H1 (cell line): ENCODE results near the gene SPATA19. TPM values are rescaled to one million over a fixed set of nuclear protein-coding genes. Genes with fewer than 3 reads are reported as not detected.

Experiments
- CTCF ChIA-PET: fragments of 300-600 bp; sonication (Branson Sonifier 250); formaldehyde crosslinking; loops from one replicate; lab custom pipeline; 2021; ENCODE audit not compliant: partially characterized antibody; lab: Charles Lee
- POLR2A ChIA-PET: fragments of 300-600 bp; sonication (Branson Sonifier 250); formaldehyde crosslinking; loops from one replicate; lab custom pipeline; 2021; ENCODE audit warnings: inconsistent platforms; ENCODE audit not compliant: partially characterized antibody; lab: Charles Lee
- DNase-seq, 2 experiments: peaks; one replicate each; pipeline versions ENCODE4 v3.0.0 to v3.0.0-alpha.2; 2010 to 2022; ENCODE audit warnings: low spot score in 2 of 2, low read depth in 1 of 2, mixed read lengths in 1 of 2
- FAIRE-seq: peaks from 2 replicates; lab custom pipeline; 2011; peaks lifted over from hg19 to GRCh38; lab: Jason Lieb, UNC
- H2AFZ ChIP-seq: 2 replicates; pipeline ENCODE4 v1.8.1; 2012; ENCODE audit warnings: low read length, inconsistent platforms
- H2AK5ac ChIP-seq: 2 replicates; pipeline ENCODE4 v1.6.1; 2013; ENCODE audit warnings: low read depth, low read length
- H2BK120ac ChIP-seq: replicated peaks from 2 replicates; pipeline ENCODE3; 2013; ENCODE audit warnings: low read depth, low read length, inconsistent platforms
- H2BK12ac ChIP-seq: 2 replicates; pipeline ENCODE4 v1.6.1; 2013; ENCODE audit warnings: low read depth, low read length
- H2BK15ac ChIP-seq: 2 replicates; pipeline ENCODE4 v1.6.1; 2013; ENCODE audit warnings: low read length
- H2BK20ac ChIP-seq: 2 replicates; pipeline ENCODE4 v1.6.1; 2013; ENCODE audit warnings: low read length
- H2BK5ac ChIP-seq: 2 replicates; pipeline ENCODE4 v1.6.1; 2013; ENCODE audit warnings: low read depth, low read length
- H3K14ac ChIP-seq: 2 replicates; pipeline ENCODE4 v1.6.1; 2013; ENCODE audit warnings: inconsistent platforms; ENCODE audit not compliant: insufficient read length
- H3K18ac ChIP-seq: 2 replicates; pipeline ENCODE4 v1.6.1; 2013; ENCODE audit warnings: low read length; ENCODE audit errors: extremely low read depth
- H3K23ac ChIP-seq: 2 replicates; pipeline ENCODE4 v1.6.1; 2013; ENCODE audit warnings: inconsistent platforms; ENCODE audit not compliant: insufficient read length
- H3K23me2 ChIP-seq: 2 replicates; pipeline ENCODE4 v1.6.1; 2013; ENCODE audit warnings: low read depth, low read length
- H3K27ac ChIP-seq: 2 replicates; pipeline ENCODE4 v1.6.1; 2011; ENCODE audit warnings: low read depth, low read length, inconsistent platforms
- H3K27me3 ChIP-seq, 4 experiments: replicated peaks in 1 of 4; 1 replicate in 1 of 4; 2 replicates in 3 of 4; pipeline versions ENCODE4 v1.6.1 to v1.8.1; 2011 to 2013; ENCODE audit warnings: low read length in 3 of 4, mild to moderate bottlenecking in 3 of 4, inconsistent platforms in 2 of 4, mixed read lengths in 2 of 4, moderate library complexity in 1 of 4; ENCODE audit not compliant: control insufficient read depth in 3 of 4, insufficient read depth in 3 of 4; ENCODE audit errors: extremely low read depth in 1 of 4
- H3K36me3 ChIP-seq, 4 experiments: 2 replicates each; pipeline versions ENCODE4 v1.6.1 to v1.8.1; 2011 to 2013; ENCODE audit warnings: mild to moderate bottlenecking in 4 of 4, low read length in 3 of 4, moderate library complexity in 2 of 4, control low read depth in 1 of 4, inconsistent platforms in 1 of 4; ENCODE audit not compliant: insufficient read depth in 4 of 4, control insufficient read depth in 2 of 4
- H3K4ac ChIP-seq: replicated peaks from 2 replicates; pipeline ENCODE3; 2013; ENCODE audit warnings: low read length, low read depth, mixed read lengths, inconsistent platforms; ENCODE audit not compliant: insufficient read length
- H3K4me1 ChIP-seq, 4 experiments: replicated peaks in 1 of 4; 1 replicate in 1 of 4; 2 replicates in 3 of 4; pipeline versions ENCODE4 v1.6.1 to v1.8.1; 2011 to 2013; ENCODE audit warnings: low read length in 3 of 4, inconsistent platforms in 2 of 4, mixed read lengths in 1 of 4; ENCODE audit not compliant: insufficient read depth in 4 of 4, control insufficient read depth in 3 of 4
- H3K4me2 ChIP-seq, 2 experiments: 2 replicates each; pipeline versions ENCODE4 v1.6.1 to v1.8.1; 2011 to 2013; ENCODE audit warnings: low read depth in 2 of 2, low read length in 2 of 2, control low read depth in 1 of 2, inconsistent platforms in 1 of 2, mild to moderate bottlenecking in 1 of 2; ENCODE audit not compliant: insufficient read depth in 1 of 2
- H3K4me3 ChIP-seq, 4 experiments: fragments of 200-600, 300-600 bp in 1 of 4; sonication (generic), shearing (Covaris generic), sonication (Bioruptor Twin) in 1 of 4; 2 replicates each; pipeline versions ENCODE4 v1.5.1 to v1.8.1; 2011 to 2016; ENCODE audit warnings: low read length in 4 of 4, low read depth in 3 of 4, control low read depth in 2 of 4, inconsistent platforms in 2 of 4, mild to moderate bottlenecking in 2 of 4, mixed read lengths in 1 of 4, moderate library complexity in 1 of 4; ENCODE audit not compliant: insufficient read depth in 2 of 4; ENCODE audit errors: extremely low read depth in 1 of 4
- H3K56ac ChIP-seq: replicated peaks from 2 replicates; pipeline ENCODE3; 2013; ENCODE audit warnings: low read depth, mild to moderate bottlenecking, mixed read lengths, low read length, inconsistent platforms; ENCODE audit not compliant: insufficient read length
- H3K79me1 ChIP-seq: 2 replicates; pipeline ENCODE4 v1.6.1; 2013; ENCODE audit warnings: low read depth, low read length, control low read depth
- H3K79me2 ChIP-seq, 2 experiments: 2 replicates each; pipeline versions ENCODE4 v1.6.1 to v1.8.1; 2012 to 2013; ENCODE audit warnings: low read length in 2 of 2, mild to moderate bottlenecking in 2 of 2, inconsistent platforms in 1 of 2; ENCODE audit not compliant: insufficient read depth in 2 of 2, control insufficient read depth in 1 of 2
- H3K9ac ChIP-seq, 4 experiments: replicated peaks in 1 of 4; 1 replicate in 1 of 4; 2 replicates in 3 of 4; pipeline versions ENCODE4 v1.6.1 to v1.8.1; 2011 to 2013; ENCODE audit warnings: low read depth in 3 of 4, low read length in 3 of 4, control low read depth in 2 of 4, mild to moderate bottlenecking in 2 of 4, moderate library complexity in 2 of 4, inconsistent platforms in 1 of 4; ENCODE audit errors: extremely low read depth in 1 of 4
- H3K9me3 ChIP-seq, 2 experiments: 2 replicates each; pipeline versions ENCODE4 v1.6.1 to v1.8.1; 2012 to 2013; ENCODE audit warnings: mild to moderate bottlenecking in 2 of 2, moderate library complexity in 2 of 2, control low read depth in 1 of 2, inconsistent platforms in 1 of 2, low read depth in 1 of 2, low read length in 1 of 2, mixed read lengths in 1 of 2; ENCODE audit not compliant: insufficient read depth in 2 of 2
- H4K20me1 ChIP-seq, 2 experiments: replicated peaks in 1 of 2; 2 replicates each; pipeline versions ENCODE3 to v1.8.1; 2011 to 2013; ENCODE audit warnings: inconsistent platforms in 2 of 2, low read length in 2 of 2, mild to moderate bottlenecking in 1 of 2; ENCODE audit not compliant: insufficient read depth in 2 of 2, control insufficient read depth in 1 of 2
- H4K5ac ChIP-seq: 2 replicates; pipeline ENCODE4 v1.6.1; 2013; ENCODE audit warnings: low read length, low read depth, mixed read lengths, inconsistent platforms; ENCODE audit not compliant: insufficient read length
- H4K8ac ChIP-seq: 2 replicates; pipeline ENCODE4 v1.8.0; 2013; ENCODE audit warnings: mild to moderate bottlenecking, moderate library complexity, low read length, inconsistent platforms; ENCODE audit not compliant: insufficient read depth; ENCODE audit errors: extremely low read depth
- H4K91ac ChIP-seq: replicated peaks from 2 replicates; pipeline ENCODE3; 2013; ENCODE audit warnings: low read length, mixed read lengths, inconsistent platforms; ENCODE audit not compliant: insufficient read length
- HDAC6 ChIP-seq: IDR thresholded peaks from one replicate; pipeline ENCODE4 v1.7.1; 2012; ENCODE audit warnings: low read depth, mild to moderate bottlenecking, inconsistent platforms, low read length, moderate library complexity
- POLR2A ChIP-seq, 2 experiments: IDR thresholded peaks; 1 replicate in 1 of 2; 2 replicates in 1 of 2; pipeline ENCODE4 v1.6.1; 2011; ENCODE audit warnings: low read depth in 2 of 2, low read length in 2 of 2, mild to moderate bottlenecking in 2 of 2; ENCODE audit errors: control extremely low read depth in 1 of 2
- RAD21 ChIP-seq, 2 experiments: IDR thresholded peaks in 1 of 2; conservative IDR thresholded peaks in 1 of 2; 2 replicates each; pipeline ENCODE4 v1.6.1; 2011; ENCODE audit warnings: low read depth in 2 of 2, low read length in 2 of 2, improper control_type of control experiment in 1 of 2, inconsistent platforms in 1 of 2, mild to moderate bottlenecking in 1 of 2, moderate library complexity in 1 of 2
- RXRA ChIP-seq: IDR thresholded peaks from 2 replicates; pipeline ENCODE4 v1.6.1; 2011; ENCODE audit warnings: low read depth, mild to moderate bottlenecking, low read length, moderate library complexity; ENCODE audit not compliant: insufficient read depth
- SAP30 ChIP-seq: fragments of 300-600 bp; sonication (generic); IDR thresholded peaks from 2 replicates; pipeline ENCODE4 v1.7.1; 2012; ENCODE audit warnings: low read length, moderate library complexity, mild to moderate bottlenecking, inconsistent platforms; ENCODE audit not compliant: insufficient read depth, insufficient replicate concordance
- SIN3A ChIP-seq, 2 experiments: IDR thresholded peaks in 1 of 2; conservative IDR thresholded peaks in 1 of 2; 2 replicates each; pipeline ENCODE4 v1.6.1; 2011 to 2012; ENCODE audit warnings: low read length in 2 of 2, improper control_type of control experiment in 1 of 2, low read depth in 1 of 2, mild to moderate bottlenecking in 1 of 2
- SP1 ChIP-seq: IDR thresholded peaks from 2 replicates; pipeline ENCODE4 v1.6.1; 2011; ENCODE audit warnings: low read depth, low read length
- SP2 ChIP-seq: IDR thresholded peaks from 2 replicates; pipeline ENCODE4 v1.6.1; 2012; ENCODE audit warnings: mild to moderate bottlenecking, low read length, inconsistent platforms
- TAF7 ChIP-seq: optimal IDR thresholded peaks from 2 replicates; pipeline ENCODE3; 2011; ENCODE audit warnings: low read depth, mild to moderate bottlenecking, inconsistent platforms, low read length, moderate library complexity, borderline replicate concordance
- WGBS, 2 experiments: shearing (Covaris generic) in 1 of 2; methylation state at CpG; one replicate each; pipeline versions ENCODE4 v1.1.6 to v1.1.7; 2013 to 2015; ENCODE audit warnings: low lambda C conversion rate in 2 of 2, mixed read lengths in 2 of 2, inconsistent platforms in 1 of 2, low coverage in 1 of 2, missing lambda C conversion rate in 1 of 2; ENCODE audit not compliant: insufficient replicate concordance in 2 of 2, insufficient coverage in 1 of 2, insufficient read length in 1 of 2; ENCODE audit errors: extremely low coverage in 1 of 2, missing lambda C conversion rate in 1 of 2; 5-methylcytosine and 5-hydroxymethylcytosine counted together
- polyA plus RNA-seq, 7 experiments: library from polyadenylated mRNA; depleted of rRNA in 3 of 7; stranded (reverse) in 5 of 7; unstranded in 2 of 7; fragments of >200 nt in 5 of 7; fragments of 200-250 nt in 2 of 7; gene quantifications; 1 replicate in 5 of 7; 2 replicates in 1 of 7; 4 replicates in 1 of 7; pipeline versions ENCODE4 v1.2.1 to v1.2.3, GENCODE V29; 2011 to 2013; ENCODE audit warnings: missing spikeins in 2 of 7, mixed read lengths in 2 of 7
- total RNA-seq: library from RNA; stranded (reverse); fragmentation: NEBNext Ultra II Directional; extraction: Animal tissue kit (Norgen Biotek cat#: 25700); gene quantifications from 2 replicates; pipeline ENCODE4 v1.2.1, GENCODE V29; 2021

SPATA19 gene
- total and polyA plus RNA-seq, 2 of the 8 experiments (the other 6 are each of a cell fraction or from before 2014, with no cell fraction given) = not detected

DNA sequence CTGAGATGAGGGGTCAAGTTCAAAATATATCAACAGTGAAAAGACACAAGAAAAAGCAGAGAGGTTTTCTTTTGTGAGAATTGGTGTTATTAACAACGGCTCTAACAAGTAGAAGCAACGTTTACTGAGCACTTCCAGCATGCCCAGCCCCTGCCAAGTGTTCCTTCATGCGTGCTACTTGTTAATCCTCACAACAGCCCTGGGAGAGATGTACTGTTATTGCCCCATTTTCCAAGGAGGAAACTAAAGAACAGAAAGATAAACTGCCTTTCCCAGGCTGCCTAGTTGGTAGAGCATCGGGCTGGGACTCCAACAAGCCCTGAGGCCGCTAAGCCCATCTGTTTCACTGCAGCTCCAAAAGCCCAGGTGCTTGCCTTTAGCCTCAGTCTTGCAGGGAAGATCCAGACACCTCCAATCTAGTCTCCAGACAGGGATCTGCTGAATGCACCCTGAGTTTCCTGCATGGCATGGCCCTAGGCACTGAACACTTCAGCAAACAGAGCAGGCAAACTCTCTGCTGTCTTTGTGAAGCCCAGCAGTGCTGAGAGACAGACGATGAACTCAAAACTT, 25.5 kb downstream of the SPATA19 start:
- H3K79me1 ChIP-seq = no peaks in the 10 kb centered on the region
- H2BK15ac ChIP-seq = no peak overlapping the region
- H3K23ac ChIP-seq = no peak overlapping the region
- H2BK5ac ChIP-seq = no peak overlapping the region
- H3K36me3 ChIP-seq = no peaks in the 10 kb centered on the region
- no peak overlapping the region for H3K27ac ChIP-seq
- 83% methylated on average over 6 of the region's 6 CpGs; no CpG with 5 or more reads in 1 of the 2 experiments for WGBS, 2 experiments
- H2BK20ac ChIP-seq = no peak overlapping the region
- peak in 1 of 2 experiments; percentile 3 for DNase-seq
- no peak for TF ChIP-seq SAP30
- TF ChIP-seq SIN3A (conservative IDR thresholded peaks at IDR 0.05 in 1 of 2, IDR thresholded peaks at IDR 0.05 in 1 of 2; ENCODE audit: low read depth in 1 of 2, low read length in 2 of 2) = no peak
- no peak for TF ChIP-seq RXRA
- TF ChIP-seq SP1 = no peak
- TF ChIP-seq POLR2A (IDR thresholded peaks at IDR 0.05; ENCODE audit: control extremely low read depth in 1 of 2, low read depth in 2 of 2, low read length in 2 of 2) = no peak
- no peak for TF ChIP-seq RAD21 (IDR thresholded peaks at IDR 0.05 in 1 of 2, conservative IDR thresholded peaks at IDR 0.05 in 1 of 2; ENCODE audit: low read depth in 2 of 2, low read length in 2 of 2)
- no peak for TF ChIP-seq HDAC6
- no peak for TF ChIP-seq TAF7
- TF ChIP-seq SP2 = no peak
- TF ChIP-seq, all 59 proteins: peak for 0
- Histone ChIP-seq H3K23me2 (no peaks in the 10 kb centered on the region; the same call in 1 of the 2 replicates), H3K14ac (no peak overlapping the region), H3K9me3 (no peaks in the 10 kb centered on the region), H3K4me3 (no peak overlapping the region), H3K9ac (no peak overlapping the region), H3K79me2 (no peaks in the 10 kb centered on the region), H4K5ac (no peak overlapping the region), H3K4ac (no peak overlapping the region), H3K27me3 (no peaks in the 10 kb centered on the region; a peak in 1 of 7 replicates), H4K8ac (no peak overlapping the region), H4K20me1 (no peaks in the 10 kb centered on the region), H4K91ac (no peak overlapping the region), H3K56ac (no peak overlapping the region), H2BK12ac (no peak overlapping the region), H3K4me2 (no peak overlapping the region), H2AK5ac (no peak overlapping the region), H2AFZ (no peak overlapping the region), H2BK120ac (no peak overlapping the region), H3K18ac (no peak overlapping the region), H3K4me1 (peaks cover 0 to 2% (median 0%) of the 10 kb centered on the region in 4 experiments; a peak in 1 of 7 replicates)
- CTCF ChIA-PET = interaction anchor here (0.6 to 2.8 kb wide), 10 partner anchors 9 to 739 kb away, joined by 3 to 31 read pairs (median 4); no protein-coding TSS in a partner anchor
- POLR2A ChIA-PET = no interaction called here
- FAIRE-seq = no peak
